GM12878 (cell line): ENCODE data around the gene ADAM11.

Experiments used
- ASH2L ChIP-seq: fragments of 300-600, 200-600 bp; sonication (generic); IDR thresholded peaks from 2 replicates; pipeline ENCODE4 v1.6.1; 2017; ENCODE audit warnings: low read depth, mild to moderate bottlenecking, borderline replicate concordance
- RAD21 ChIP-seq: IDR thresholded peaks from 2 replicates; pipeline ENCODE4 v1.6.1; 2011; ENCODE audit warnings: mild to moderate bottlenecking, low read depth, low read length, moderate library complexity; ENCODE audit not compliant: insufficient read depth

GRCh38 chr17:44774271-44775135 lies 15.7 kb downstream of the ADAM11 start:
- TF ChIP-seq ASH2L = no peak
- TF ChIP-seq RAD21 = peak; percentile 95
